CD4-positive, alpha-beta T cell (primary cell): Measurements from ENCODE around the gene QPCTL. TPM values are rescaled to one million over a fixed set of nuclear protein-coding genes. Genes with fewer than 3 reads are reported as not detected.

Experiments
- ATAC-seq: fragments of 200-7000 bp; cut with Tn5 transposase; one replicate; pipeline ENCODE4 v1.10.0; 2022; ENCODE audit warnings: mild to moderate bottlenecking; ENCODE audit not compliant: poor library complexity
- CTCF ChIA-PET: fragments of 350-600 bp; sonication (Branson Sonifier 250); formaldehyde crosslinking; loops from one replicate; lab custom pipeline; 2021; ENCODE audit warnings: antibody characterized with exemption, inconsistent platforms; lab: Charles Lee
- POLR2A ChIA-PET: fragments of 350-600 bp; sonication (Branson Sonifier 250); formaldehyde crosslinking; loops from one replicate; lab custom pipeline; 2021; ENCODE audit warnings: antibody characterized with exemption, inconsistent platforms; lab: Charles Lee
- DNase-seq, 14 experiments: peaks; one replicate each; pipeline ENCODE4 v3.0.0-alpha.2; 2013 to 2020; ENCODE audit warnings: mixed read lengths in 2 of 14
- H3K27ac ChIP-seq, 2 donors: one replicate each; pipeline versions ENCODE4 v1.5.1 to v1.7.0; 2013; ENCODE audit warnings: low read length in 2 of 2, low read depth in 1 of 2, mild to moderate bottlenecking in 1 of 2
- H3K27me3 ChIP-seq, 2 experiments: 1 replicate in 1 of 2; 2 replicates in 1 of 2; pipeline versions ENCODE4 v1.6.1 to v1.7.0; 2013; ENCODE audit warnings: low read length in 2 of 2, control low read depth in 1 of 2, mild to moderate bottlenecking in 1 of 2, moderate library complexity in 1 of 2; ENCODE audit not compliant: insufficient read depth in 2 of 2, control insufficient read depth in 1 of 2
- H3K36me3 ChIP-seq: one replicate; pipeline ENCODE4 v1.6.1; 2013; ENCODE audit warnings: low read length, control low read depth; ENCODE audit not compliant: insufficient read depth
- H3K4me1 ChIP-seq: one replicate; pipeline ENCODE4 v1.6.1; 2013; ENCODE audit warnings: low read length, control low read depth; ENCODE audit not compliant: insufficient read depth
- H3K4me3 ChIP-seq: one replicate; pipeline ENCODE4 v1.5.1; 2013; ENCODE audit warnings: mild to moderate bottlenecking, low read length, moderate library complexity
- H3K9me3 ChIP-seq, 2 experiments: 1 replicate in 1 of 2; 2 replicates in 1 of 2; pipeline versions ENCODE4 v1.6.1 to v1.7.0; 2013; ENCODE audit warnings: low read length in 2 of 2, mild to moderate bottlenecking in 2 of 2, control low read depth in 1 of 2, moderate library complexity in 1 of 2; ENCODE audit not compliant: control insufficient read depth in 1 of 2, insufficient read depth in 1 of 2
- H3K27ac Mint-ChIP-seq: one replicate; pipeline ENCODE4 v1.8.0; 2020; ENCODE audit warnings: mixed read lengths
- H3K27me3 Mint-ChIP-seq: one replicate; pipeline ENCODE4 v1.8.0; 2021; ENCODE audit warnings: mixed read lengths
- H3K36me3 Mint-ChIP-seq: one replicate; pipeline ENCODE4 v1.8.0; 2021; ENCODE audit warnings: low read depth, mixed read lengths
- H3K4me1 Mint-ChIP-seq: one replicate; pipeline ENCODE4 v1.8.0; 2021; ENCODE audit warnings: low read depth, mixed read lengths
- H3K4me3 Mint-ChIP-seq: one replicate; pipeline ENCODE4 v1.8.0; 2020; ENCODE audit warnings: mild to moderate bottlenecking, mixed read lengths
- H3K9me3 Mint-ChIP-seq: one replicate; pipeline ENCODE4 v1.8.0; 2020; ENCODE audit warnings: mixed read lengths
- intact Hi-C, 2 experiments: fragments of 100-400 bp; cut with DNase I in 1 of 2; cut with micrococcal nuclease in 1 of 2; formaldehyde crosslinking; loops; one replicate each; pipeline versions ENCODE4 v1.15.1 to v1.9.0; 2023 to 2025; cut with DNase I, micrococcal nuclease
- total RNA-seq, 174 experiments: library from RNA in 2 of 174; stranded (reverse) in 2 of 174; gene quantifications; one replicate each; pipeline ENCODE4 v1.2.3 and lab custom pipeline; 2021 to 2026
- TF ChIP-seq, protein P1 (sequence below): fragments of 200-600 bp; IDR thresholded peaks from one replicate; pipeline ENCODE4 v1.8.0; 2022; ENCODE audit warnings: antibody characterized with exemption, mild to moderate bottlenecking

The QPCTL gene
- total RNA-seq, 2 experiments from 2014 or later: 3.7 to 5.0 TPM

DNA sequence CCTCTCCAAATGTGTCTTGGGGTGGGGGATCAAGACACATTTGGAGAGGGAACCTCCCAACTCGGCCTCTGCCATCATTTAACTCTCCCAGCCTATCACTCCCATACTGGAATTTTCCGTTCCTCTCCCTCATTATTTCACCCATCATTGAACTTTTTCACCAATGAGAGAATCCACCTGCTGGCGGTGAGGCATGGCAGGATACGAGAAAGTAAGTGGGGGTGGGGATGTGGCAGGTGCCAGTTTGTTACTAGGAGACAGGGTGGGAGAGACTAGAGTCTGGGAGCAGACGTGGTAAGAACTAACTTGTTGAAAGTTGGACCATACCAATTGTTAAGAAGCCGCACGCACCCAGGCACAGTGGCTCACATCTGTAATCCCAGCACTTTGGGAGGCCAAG is 17.5 kb upstream of the QPCTL start:
- CTCF ChIA-PET: interaction anchor here (0.7 to 1.2 kb wide), 2 partner anchors 142 to 143 kb away, joined by 3 to 5 read pairs; no protein-coding TSS in a partner anchor
- no peak for DNase-seq
- intact Hi-C loops: no loop called here
- Mint-ChIP-seq H3K9me3 (no peaks in the 10 kb centered on the region), H3K27ac (no peak overlapping the region), H3K36me3 (no peaks in the 10 kb centered on the region), H3K4me1 (peaks cover 26% of the 10 kb centered on the region), H3K4me3 (no peak overlapping the region), H3K27me3 (peaks cover 21% of the 10 kb centered on the region)
- ATAC-seq: no peak
- peaks cover 9 to 13% of the 10 kb centered on the region in 2 experiments for H3K27me3 ChIP-seq
- peaks cover 0 to 14% of the 10 kb centered on the region in 2 experiments for H3K9me3 ChIP-seq
- no peak overlapping the region for H3K27ac ChIP-seq
- TF ChIP-seq, protein P1, sequence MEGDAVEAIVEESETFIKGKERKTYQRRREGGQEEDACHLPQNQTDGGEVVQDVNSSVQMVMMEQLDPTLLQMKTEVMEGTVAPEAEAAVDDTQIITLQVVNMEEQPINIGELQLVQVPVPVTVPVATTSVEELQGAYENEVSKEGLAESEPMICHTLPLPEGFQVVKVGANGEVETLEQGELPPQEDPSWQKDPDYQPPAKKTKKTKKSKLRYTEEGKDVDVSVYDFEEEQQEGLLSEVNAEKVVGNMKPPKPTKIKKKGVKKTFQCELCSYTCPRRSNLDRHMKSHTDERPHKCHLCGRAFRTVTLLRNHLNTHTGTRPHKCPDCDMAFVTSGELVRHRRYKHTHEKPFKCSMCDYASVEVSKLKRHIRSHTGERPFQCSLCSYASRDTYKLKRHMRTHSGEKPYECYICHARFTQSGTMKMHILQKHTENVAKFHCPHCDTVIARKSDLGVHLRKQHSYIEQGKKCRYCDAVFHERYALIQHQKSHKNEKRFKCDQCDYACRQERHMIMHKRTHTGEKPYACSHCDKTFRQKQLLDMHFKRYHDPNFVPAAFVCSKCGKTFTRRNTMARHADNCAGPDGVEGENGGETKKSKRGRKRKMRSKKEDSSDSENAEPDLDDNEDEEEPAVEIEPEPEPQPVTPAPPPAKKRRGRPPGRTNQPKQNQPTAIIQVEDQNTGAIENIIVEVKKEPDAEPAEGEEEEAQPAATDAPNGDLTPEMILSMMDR: no peak
- no peaks in the 10 kb centered on the region for H3K36me3 ChIP-seq
- peaks cover 32% of the 10 kb centered on the region for H3K4me1 ChIP-seq
- no peak overlapping the region for H3K4me3 ChIP-seq
- POLR2A ChIA-PET: interaction anchor here (3.7 kb wide), 1 partner anchor 18 kb away, joined by 33 read pairs; the partner anchor contains the start of genes QPCTL and SNRPD2

DNA sequence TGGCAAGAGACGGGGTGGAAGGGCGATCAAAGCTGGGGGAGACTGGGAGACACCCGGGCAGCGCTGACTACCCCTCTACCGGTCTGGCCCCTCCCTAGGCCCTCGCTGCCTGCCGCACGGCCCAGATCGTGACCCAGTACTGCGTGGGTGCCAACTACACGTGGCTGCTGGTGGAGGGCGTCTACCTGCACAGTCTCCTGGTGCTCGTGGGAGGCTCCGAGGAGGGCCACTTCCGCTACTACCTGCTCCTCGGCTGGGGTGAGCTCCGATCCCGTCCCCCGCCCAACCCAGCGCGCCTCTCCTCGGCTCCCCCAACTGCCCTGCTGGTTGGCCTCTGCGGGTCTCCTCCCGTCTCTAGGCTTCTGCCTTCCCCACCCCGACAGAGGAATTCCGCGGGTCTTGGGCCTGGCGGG is 15.6 kb upstream of the QPCTL start:
- TF ChIP-seq, protein P1: no peak

GRCh38 chr19:45677351-45678230 is 14.9 kb upstream of the QPCTL start:
- CTCF ChIA-PET: interaction anchor here (0.6 to 6.0 kb wide), 10 partner anchors 8 to 211 kb away, joined by 3 to 35 read pairs (median 6); partner anchors contain the start of genes GIPR, QPCTL, SIX5 and SNRPD2
- Histone ChIP-seq H3K36me3 (no peaks in the 10 kb centered on the region), H3K4me3 (peak overlapping the region; percentile 60), H3K27me3 (no peaks in the 10 kb centered on the region), H3K9me3 (no peaks in the 10 kb centered on the region), H3K4me1 (peaks cover 31% of the 10 kb centered on the region), H3K27ac (no peak overlapping the region)
- ATAC-seq (peak; percentile 71), DNase-seq (peak; percentile 65 to 93 (median 77))
- Mint-ChIP-seq H3K4me3 (peak overlapping the region; percentile 89), H3K36me3 (peaks cover 3% of the 10 kb centered on the region), H3K27ac (peak overlapping the region; percentile 28), H3K4me1 (peaks cover 21% of the 10 kb centered on the region), H3K9me3 (no peaks in the 10 kb centered on the region), H3K27me3 (peaks cover 3% of the 10 kb centered on the region)
- POLR2A ChIA-PET: interaction anchor here (0.8 to 3.7 kb wide), 7 partner anchors 9 to 238 kb away, joined by 3 to 33 read pairs (median 7); partner anchors contain the start of genes GIPR, QPCTL and SNRPD2
- intact Hi-C loops: loop anchor here in 1 of 2 experiments (2.0 kb wide), 1 partner anchor 15 kb away; the partner anchor contains the start of gene QPCTL
- TF ChIP-seq, protein P1: no peak

More for the DNA sequence above, 15.6 kb upstream of the QPCTL start:
- Histone ChIP-seq H3K4me1 (peaks cover 28% of the 10 kb centered on the region), H3K27me3 (no peaks in the 10 kb centered on the region), H3K27ac (no peak overlapping the region), H3K36me3 (no peaks in the 10 kb centered on the region), H3K9me3 (no peaks in the 10 kb centered on the region), H3K4me3 (peak overlapping the region; percentile 60)
- intact Hi-C loops: loop anchor here in 1 of 2 experiments (2.0 kb wide), 1 partner anchor 16 kb away; the partner anchor contains the start of gene QPCTL
- H3K27me3 Mint-ChIP-seq: peaks cover 5% of the 10 kb centered on the region
- no peaks in the 10 kb centered on the region for H3K9me3 Mint-ChIP-seq
- ATAC-seq (peak; percentile 55), DNase-seq (peak; percentile 15 to 76 (median 46))
- CTCF ChIA-PET: interaction anchor here (0.6 to 6.0 kb wide), 9 partner anchors 8 to 211 kb away, joined by 3 to 35 read pairs (median 6); partner anchors contain the start of genes GIPR, QPCTL, SIX5 and SNRPD2
- H3K4me3 Mint-ChIP-seq: peak overlapping the region; percentile 68
- H3K36me3 Mint-ChIP-seq: peaks cover under 1% of the 10 kb centered on the region
- POLR2A ChIA-PET: interaction anchor here (0.8 to 3.7 kb wide), 7 partner anchors 8 to 237 kb away, joined by 3 to 33 read pairs (median 5); partner anchors contain the start of genes GIPR, QPCTL, SIX5 and SNRPD2
- peaks cover 17% of the 10 kb centered on the region for H3K4me1 Mint-ChIP-seq
- H3K27ac Mint-ChIP-seq: no peak overlapping the region
